ENCODE data around the gene TRAM2.

Gene TRAM2

GRCh38 chr6:52577022-52577777, at the start of gene TRAM2:
Gene TRAM2, minus strand, starts transcription at chr6:52577060. Its CDS starts 145 bp downstream, at chr6:52576915.
- DNase-seq: peak in 53 of 56 donors; percentile 14 to 86 (median 69)

- DNase-seq: no peak
Measured at GRCh38 chr6:52622810-52623209, 46.0 kb upstream of the TRAM2 start.

GRCh38 chr6:52621631-52622030, 44.8 kb upstream of the TRAM2 start:
- no peak for DNase-seq

DNA sequence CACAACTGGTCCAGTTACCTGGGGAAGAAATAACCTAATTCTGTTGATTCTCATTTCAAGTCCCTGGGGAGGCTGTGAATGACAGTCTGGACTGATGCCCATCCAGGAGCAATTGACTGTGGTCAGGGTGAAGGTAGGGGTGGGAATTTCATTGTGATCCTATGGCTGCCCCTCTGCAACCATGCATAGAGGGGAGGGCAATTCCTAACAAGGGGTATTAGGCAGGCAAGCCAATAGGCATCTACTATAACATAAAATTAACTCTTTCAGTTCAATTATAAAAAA, 44.0 kb upstream of the TRAM2 start:
- DNase-seq: no peak

- no peak for DNase-seq
Measured at GRCh38 chr6:52620055-52620905, 43.4 kb upstream of the TRAM2 start.

DNA sequence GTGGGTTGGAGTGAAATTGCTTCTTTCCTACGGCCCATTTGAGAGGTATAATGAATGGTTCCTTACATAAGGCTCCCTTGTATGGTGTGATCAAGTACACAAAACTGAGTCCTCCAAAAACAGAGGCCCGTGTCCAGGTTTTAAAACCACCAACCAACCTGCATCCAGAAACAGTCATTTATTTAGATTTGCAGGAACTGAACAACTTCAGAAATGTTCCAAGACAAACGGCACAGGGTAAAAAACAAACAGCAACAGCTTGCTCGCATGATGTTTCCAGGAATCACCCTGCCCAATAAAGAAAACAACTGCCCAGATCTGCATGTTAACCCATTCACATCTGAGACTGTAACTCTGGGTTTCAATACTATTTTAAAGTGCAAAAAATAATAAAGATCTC, 40.2 kb upstream of the TRAM2 start:
- DNase-seq: no peak

GRCh38 chr6:52616059-52616690, 39.3 kb upstream of the TRAM2 start:
- no peak for DNase-seq

DNA sequence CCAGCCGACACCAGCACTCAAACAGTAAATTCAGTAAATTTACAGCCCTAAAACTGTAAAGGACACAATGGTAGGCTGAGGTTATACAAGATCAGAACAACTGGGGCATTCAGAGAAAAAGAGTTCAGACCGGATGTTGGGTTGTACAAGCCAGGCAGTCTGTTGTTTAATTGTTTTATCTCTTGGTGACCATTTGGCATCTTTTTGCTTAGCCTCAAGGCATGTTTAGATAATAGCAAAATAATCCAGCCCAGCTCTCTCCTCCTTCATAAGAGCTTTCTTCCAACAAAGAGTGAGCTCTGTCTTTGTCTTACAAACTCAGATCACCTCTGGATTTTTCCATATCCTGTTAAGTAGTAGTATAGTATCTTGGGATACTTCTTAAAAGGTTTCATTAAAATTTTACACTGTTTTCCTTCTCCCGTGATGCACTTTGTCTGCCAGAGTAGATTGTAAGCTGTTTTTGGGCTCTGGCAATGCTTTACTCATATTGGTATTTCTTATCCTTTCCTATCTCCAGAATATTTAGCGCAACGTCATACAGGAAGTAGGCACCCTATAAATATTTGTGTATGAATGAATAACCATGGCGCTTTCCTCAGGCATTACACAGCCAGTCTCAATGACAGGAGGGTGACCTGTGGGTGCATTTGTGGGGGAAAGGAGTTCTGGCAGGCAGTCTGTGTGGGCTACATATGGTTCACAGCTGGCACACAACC, 35.6 kb upstream of the TRAM2 start:
- DNase-seq: no peak

DNA sequence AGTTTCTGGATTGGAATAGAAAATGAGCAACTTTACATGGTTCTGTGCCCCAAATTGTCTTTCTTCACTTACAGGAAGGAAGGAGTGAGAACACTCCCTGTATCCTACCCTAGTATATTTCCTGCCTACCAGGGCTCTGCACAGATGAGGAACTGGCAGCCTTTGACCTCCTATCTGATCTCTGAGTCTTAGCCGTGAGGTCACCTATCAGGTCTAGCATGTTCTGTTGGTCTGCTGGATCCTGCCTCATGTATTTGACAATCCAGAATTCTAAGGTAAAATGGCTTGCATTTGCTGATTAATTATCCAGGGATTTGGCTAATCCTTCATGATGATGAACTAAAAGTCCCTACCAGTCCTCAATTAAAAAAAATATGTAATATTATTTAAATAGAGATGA, 35.0 kb upstream of the TRAM2 start:
- DNase-seq: no peak

- no peak for DNase-seq
Measured at GRCh38 chr6:52610745-52611355, 34.0 kb upstream of the TRAM2 start.

DNA sequence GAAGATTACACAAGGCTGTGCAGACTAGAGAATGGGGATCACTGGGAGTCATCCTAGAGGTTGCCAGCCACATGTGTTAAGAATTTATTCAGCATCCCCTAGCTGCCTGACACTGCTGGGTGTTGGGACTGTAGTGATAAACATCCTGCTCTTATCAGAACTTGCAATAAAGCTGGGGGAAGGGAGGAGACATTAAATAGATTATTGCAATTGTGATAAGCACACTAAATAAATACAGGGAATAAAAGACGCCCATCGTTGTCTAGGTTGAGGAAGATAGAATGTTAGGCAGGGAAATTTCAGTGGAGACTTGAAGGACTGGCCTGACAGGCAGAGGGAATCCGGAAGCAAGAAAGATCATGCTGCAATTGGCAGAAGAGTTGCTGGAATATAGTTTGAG, 33.2 kb upstream of the TRAM2 start:
- no peak for DNase-seq

GRCh38 chr6:52605610-52606185, 28.8 kb upstream of the TRAM2 start:
- no peak for DNase-seq

DNA sequence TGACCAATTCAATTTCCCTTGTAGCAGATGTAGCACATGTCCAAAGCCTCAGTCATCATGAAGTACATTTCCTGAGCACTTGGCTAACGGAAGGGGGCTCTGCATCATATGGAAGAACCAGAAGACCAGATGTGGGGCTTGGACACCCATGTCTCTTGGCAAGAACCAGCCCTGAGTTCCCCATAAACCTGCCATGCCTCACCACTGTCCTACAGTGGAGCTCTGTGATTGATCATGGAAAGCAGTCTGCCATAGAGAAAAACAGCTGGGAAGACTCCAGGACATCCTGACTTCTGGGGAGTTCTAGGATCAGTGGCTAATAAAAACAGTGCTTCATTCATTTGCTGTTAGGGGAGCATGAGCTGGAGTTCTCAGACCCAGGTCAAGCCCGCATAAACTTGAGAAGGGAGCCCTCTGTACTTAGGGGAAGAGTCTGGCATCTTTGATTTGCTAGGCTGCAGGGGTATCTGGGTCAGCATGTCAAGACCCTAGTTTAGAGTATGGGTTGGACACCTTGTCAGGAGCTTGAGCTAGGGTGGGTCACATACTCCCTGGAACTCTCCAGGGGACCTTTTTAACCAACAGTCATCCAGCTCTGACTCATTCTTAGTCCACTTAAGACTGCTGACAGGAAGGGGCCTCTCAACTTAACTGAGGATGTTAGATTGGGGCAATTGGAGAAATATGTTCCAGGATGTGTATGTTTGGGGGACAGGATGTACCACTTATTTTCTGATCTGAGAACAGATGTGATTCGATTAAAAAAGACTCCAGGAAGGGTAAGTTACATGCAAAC, 26.3 kb upstream of the TRAM2 start:
- no peak for DNase-seq

DNA sequence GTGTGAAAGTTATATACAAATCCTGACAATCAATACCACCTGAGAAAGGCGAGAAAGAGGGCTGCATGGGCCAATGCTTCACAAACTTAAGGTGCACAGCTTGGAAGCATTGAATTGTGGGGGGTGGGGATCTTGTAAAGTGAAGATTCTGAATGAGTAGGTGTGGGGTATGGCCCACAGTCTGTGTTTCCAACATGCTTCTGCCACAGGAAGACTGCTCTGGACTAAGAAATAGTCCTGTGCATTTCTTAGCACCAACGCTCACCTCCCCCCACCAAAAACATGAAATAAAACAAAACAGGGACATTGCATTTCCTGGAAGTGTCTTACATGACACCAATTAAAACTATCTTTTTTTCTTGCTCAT, 21.9 kb upstream of the TRAM2 start:
- no peak for DNase-seq

GRCh38 chr6:52598123-52598823, 21.4 kb upstream of the TRAM2 start:
- DNase-seq: peak in 32 of 56 donors; percentile 3 to 63 (median 19)

DNA sequence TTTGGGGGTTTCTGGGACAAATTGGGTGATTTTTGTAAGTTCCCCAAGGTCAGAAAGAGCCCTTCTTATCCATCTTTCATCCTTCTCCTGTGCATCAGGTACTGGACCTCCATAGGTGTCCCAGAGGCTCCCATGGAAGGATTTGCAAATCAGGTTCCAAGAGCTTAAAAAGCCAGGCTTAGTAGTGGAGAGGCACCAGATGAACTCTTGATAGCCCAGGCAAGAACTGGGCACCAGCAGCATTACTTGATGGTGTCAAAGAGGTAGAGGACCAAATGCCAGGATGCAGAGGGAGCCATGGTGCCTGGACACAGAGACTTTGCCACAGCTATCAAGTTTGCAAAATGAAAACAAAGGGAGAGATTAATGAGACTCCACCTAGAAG, 20.9 kb upstream of the TRAM2 start:
- no peak for DNase-seq

GRCh38 chr6:52596371-52597028, 19.6 kb upstream of the TRAM2 start:
- peak in 10 of 56 donors; percentile 4 to 30 (median 15) for DNase-seq

- no peak for DNase-seq
Measured at GRCh38 chr6:52595796-52596130, 18.9 kb upstream of the TRAM2 start.
